ENCODE data around the gene MUC20. TPM values are rescaled to one million over a fixed set of nuclear protein-coding genes. Genes with fewer than 3 reads are reported as not detected.
"Not testable (repeated sequence)": the region's sequence is repeated elsewhere in the genome, so short reads cannot be mapped to it uniquely, and the experiment has no call there.

MUC20 gene
- total RNA-seq, 1 experiment from 2014 or later: 176 TPM

GRCh38 chr3:195735036-195735695 lies 14.4 kb downstream of the MUC20 start:
- no peaks in the 10 kb centered on the region for H3K4me1 ChIP-seq (replicated peaks; ENCODE audit: insufficient read depth)
- no peak overlapping the region for H3K4me3 ChIP-seq
- BruUV-seq (replicated peaks): no TSS peak
- no peak overlapping the region for H2AFZ ChIP-seq
- no peaks in the 10 kb centered on the region for H3K36me3 ChIP-seq (ENCODE audit: low read depth)
- no peak overlapping the region for H3K4me2 ChIP-seq
- H3K79me2 ChIP-seq (ENCODE audit: low read depth): no peaks in the 10 kb centered on the region
- no peaks in the 10 kb centered on the region for H3K27me3 ChIP-seq (ENCODE audit: insufficient read depth, low read depth)
- H3K9me2 ChIP-seq (ENCODE audit: insufficient read depth): no peaks in the 10 kb centered on the region
- no peak for DNase-seq
- no peak overlapping the region for H3K27ac ChIP-seq
- ChIA-PET CTCF (no interaction called here), POLR2A (ENCODE audit: unreplicated experiment) (no interaction called here)
- TF ChIP-seq EZH2 (IDR thresholded peaks at IDR 0.05; ENCODE audit: low read depth): no peak
- no peak for TF ChIP-seq CTCF (conservative IDR thresholded peaks at IDR 0.05)
- no peaks in the 10 kb centered on the region; the same call in 1 of the 2 replicates for H3F3A ChIP-seq (ENCODE audit: insufficient read depth, low read depth)
- H3K9me3 ChIP-seq (ENCODE audit: insufficient read depth, low read depth): no peaks in the 10 kb centered on the region
- intact Hi-C loops (cut with micrococcal nuclease; ENCODE audit: unreplicated experiment): no loop called here
- no peaks in the 10 kb centered on the region for H4K20me1 ChIP-seq (ENCODE audit: insufficient read depth)

GRCh38 chr3:195736866-195737490 lies 16.2 kb downstream of the MUC20 start:
- ChIA-PET CTCF (no interaction called here), POLR2A (ENCODE audit: unreplicated experiment) (no interaction called here)
- BruUV-seq (replicated peaks): no TSS peak

GRCh38 chr3:195737782-195738181 lies 17.0 kb downstream of the MUC20 start:
- H3K9me2 ChIP-seq (ENCODE audit: insufficient read depth); H3K4me2 ChIP-seq; H3K27ac ChIP-seq; H3K4me1 ChIP-seq (replicated peaks; ENCODE audit: insufficient read depth); H4K20me1 ChIP-seq (ENCODE audit: insufficient read depth); H3K9me3 ChIP-seq (ENCODE audit: insufficient read depth, low read depth); DNase-seq; BruUV-seq (replicated peaks); H3K36me3 ChIP-seq (ENCODE audit: low read depth); CTCF ChIA-PET; intact Hi-C loops (cut with micrococcal nuclease; ENCODE audit: unreplicated experiment); H3K27me3 ChIP-seq (ENCODE audit: insufficient read depth, low read depth); H2AFZ ChIP-seq; POLR2A ChIA-PET (ENCODE audit: unreplicated experiment); H3K79me2 ChIP-seq (ENCODE audit: low read depth); H3K4me3 ChIP-seq; H3F3A ChIP-seq (ENCODE audit: insufficient read depth, low read depth): not testable (repeated sequence)

More at GRCh38 chr3:195736866-195737490, 16.2 kb downstream of the MUC20 start:
- H3F3A ChIP-seq (ENCODE audit: insufficient read depth, low read depth): no peaks in the 10 kb centered on the region; the same call in 1 of the 2 replicates
- H3K9me3 ChIP-seq (ENCODE audit: insufficient read depth, low read depth): no peaks in the 10 kb centered on the region
- H3K4me2 ChIP-seq: no peak overlapping the region
- no peaks in the 10 kb centered on the region for H3K27me3 ChIP-seq (ENCODE audit: insufficient read depth, low read depth)
- no peaks in the 10 kb centered on the region for H4K20me1 ChIP-seq (ENCODE audit: insufficient read depth)
- H3K4me3 ChIP-seq: no peak overlapping the region
- intact Hi-C loops (cut with micrococcal nuclease; ENCODE audit: unreplicated experiment): no loop called here
- no peaks in the 10 kb centered on the region for H3K79me2 ChIP-seq (ENCODE audit: low read depth)
- no peak overlapping the region for H2AFZ ChIP-seq
- no peak for DNase-seq
- no peaks in the 10 kb centered on the region for H3K36me3 ChIP-seq (ENCODE audit: low read depth)
- no peaks in the 10 kb centered on the region for H3K4me1 ChIP-seq (replicated peaks; ENCODE audit: insufficient read depth)
- H3K27ac ChIP-seq: no peak overlapping the region
- TF ChIP-seq EZH2 (IDR thresholded peaks at IDR 0.05; ENCODE audit: low read depth): no peak
- H3K9me2 ChIP-seq (ENCODE audit: insufficient read depth): no peaks in the 10 kb centered on the region

GRCh38 chr3:195738274-195739044 lies 17.7 kb downstream of the MUC20 start:
- Histone ChIP-seq H3K27me3 (ENCODE audit: insufficient read depth, low read depth) (no peaks in the 10 kb centered on the region), H3K4me1 (replicated peaks; ENCODE audit: insufficient read depth) (no peaks in the 10 kb centered on the region), H3K4me2 (no peak overlapping the region), H3K27ac (no peak overlapping the region), H3K36me3 (ENCODE audit: low read depth) (no peaks in the 10 kb centered on the region), H3F3A (ENCODE audit: insufficient read depth, low read depth) (no peaks in the 10 kb centered on the region; the same call in 1 of the 2 replicates), H2AFZ (no peak overlapping the region), H4K20me1 (ENCODE audit: insufficient read depth) (no peaks in the 10 kb centered on the region), H3K9me2 (ENCODE audit: insufficient read depth) (no peaks in the 10 kb centered on the region), H3K4me3 (no peak overlapping the region), H3K79me2 (ENCODE audit: low read depth) (no peaks in the 10 kb centered on the region), H3K9me3 (ENCODE audit: insufficient read depth, low read depth) (no peaks in the 10 kb centered on the region)
- CTCF ChIA-PET: no interaction called here
- POLR2A ChIA-PET (ENCODE audit: unreplicated experiment): no interaction called here
- intact Hi-C loops (cut with micrococcal nuclease; ENCODE audit: unreplicated experiment): no loop called here
- no TSS peak for BruUV-seq (replicated peaks)
- no peak for TF ChIP-seq CTCF (conservative IDR thresholded peaks at IDR 0.05)
- no peak for TF ChIP-seq EZH2 (IDR thresholded peaks at IDR 0.05; ENCODE audit: low read depth)
- no peak for DNase-seq
